Brain microvascular endothelial cell (primary cell): ENCODE data around the gene CD300LF.

Experiments
- DNase-seq: peaks from one replicate; pipeline ENCODE4 v3.0.0-alpha.2; 2020
- H3K27ac ChIP-seq: fragments of 250-450 bp; sonication (Bioruptor Pico); 2 replicates; pipeline ENCODE4 v1.5.1; 2020; ENCODE audit warnings: mild to moderate bottlenecking, moderate library complexity
- H3K27me3 ChIP-seq: fragments of 250-450 bp; sonication (Bioruptor Pico); replicated peaks from 2 replicates; pipeline ENCODE4 v1.5.1; 2020; ENCODE audit warnings: mild to moderate bottlenecking
- H3K36me3 ChIP-seq: fragments of 250-450 bp; sonication (Bioruptor Pico); replicated peaks from 2 replicates; pipeline ENCODE4 v1.5.1; 2020; ENCODE audit warnings: mild to moderate bottlenecking
- H3K4me3 ChIP-seq: 2 replicates; pipeline ENCODE4 v1.5.1; 2011; ENCODE audit warnings: low read depth, mild to moderate bottlenecking, control low read depth, low read length, moderate library complexity
- CTCF ChIP-seq: IDR thresholded peaks from 2 replicates; pipeline ENCODE4 v1.5.1; 2011; ENCODE audit warnings: low read depth, mild to moderate bottlenecking, moderate library complexity, low read length, control low read depth, inconsistent platforms; ENCODE audit errors: missing control alignments
- in situ Hi-C: cut with HindIII; loops from 2 replicates; pipeline ENCODE4 v1.10.0; 2017; ENCODE audit warnings: low sequenced_read_pairs, low pct_ligation_motif_present

Gene CD300LF

GRCh38 chr17:74646231-74646630 is 66.5 kb downstream of the CD300LF start:
- no peak overlapping the region for H3K4me3 ChIP-seq
- peak; percentile 7 for TF ChIP-seq CTCF
- no peaks in the 10 kb centered on the region for H3K27me3 ChIP-seq
- no peaks in the 10 kb centered on the region for H3K36me3 ChIP-seq
- DNase-seq: peak; percentile 2
- in situ Hi-C loops: no loop called here
- H3K27ac ChIP-seq: no peak overlapping the region

- no peak for DNase-seq
- Histone ChIP-seq H3K36me3 (no peaks in the 10 kb centered on the region), H3K4me3 (no peak overlapping the region), H3K27ac (no peak overlapping the region), H3K27me3 (no peaks in the 10 kb centered on the region)
- in situ Hi-C loops: no loop called here
- TF ChIP-seq CTCF: no peak
These were observed 67.7 kb downstream of the CD300LF start for GRCh38 chr17:74645010-74645409.

DNA sequence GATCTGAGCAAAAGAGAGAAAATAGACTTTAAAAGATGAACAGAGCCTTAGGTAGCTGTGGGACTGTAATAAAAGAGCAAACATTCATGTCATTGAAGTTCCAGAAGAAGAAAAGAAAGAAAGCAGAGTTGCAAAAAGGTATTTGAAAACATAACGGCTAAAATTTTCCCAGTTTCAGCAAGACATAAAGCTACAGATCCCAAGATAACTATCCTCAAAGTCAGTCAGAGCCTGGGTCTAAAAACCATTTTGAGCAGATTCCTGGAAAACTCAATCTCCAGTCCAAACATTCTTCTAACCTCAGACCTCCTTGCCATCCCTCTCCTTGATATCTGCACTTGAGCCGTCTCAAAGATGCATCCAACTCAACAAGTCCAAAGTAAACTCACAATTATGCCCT is 68.3 kb downstream of the CD300LF start:
- in situ Hi-C loops: no loop called here

More for the DNA sequence above, 68.3 kb downstream of the CD300LF start:
- Histone ChIP-seq H3K27ac (no peak overlapping the region), H3K36me3 (no peaks in the 10 kb centered on the region), H3K4me3 (no peak overlapping the region), H3K27me3 (no peaks in the 10 kb centered on the region)
- DNase-seq: no peak
- TF ChIP-seq CTCF: no peak
